ENCODE data around the gene DNAH2. TPM values are rescaled to one million over a fixed set of nuclear protein-coding genes. Genes with fewer than 3 reads are reported as not detected.

Gene DNAH2
- polyA plus RNA-seq, 1 of the 3 experiments (the other 2 are of a cell fraction), result 0.13 TPM

GRCh38 chr17:7767405-7768021 is 50.0 kb downstream of the DNAH2 start (continued):
- TF ChIP-seq ZBTB33 (IDR thresholded peaks at IDR 0.05; ENCODE audit: borderline replicate concordance, low read depth), result no peak
- no peak for TF ChIP-seq SIN3A (IDR thresholded peaks at IDR 0.05; ENCODE audit: borderline replicate concordance, low read depth, low read length)
- TF ChIP-seq FOXJ3 (CRISPR knock-in tag; IDR thresholded peaks at IDR 0.05), result no peak
- TF ChIP-seq EP300 (IDR thresholded peaks at IDR 0.05; ENCODE audit: borderline replicate concordance in 1 of 2, low read depth in 1 of 2, low read length in 1 of 2), result no peak
- no peak for TF ChIP-seq PBX3 (IDR thresholded peaks at IDR 0.05)
- no peak for TF ChIP-seq JUND (IDR thresholded peaks at IDR 0.05)
- no peak for TF ChIP-seq TEAD4 (IDR thresholded peaks at IDR 0.05; ENCODE audit: borderline replicate concordance, insufficient read depth)

- no peaks in the 10 kb centered on the region; the same call in 1 of the 2 replicates for H3K27me3 ChIP-seq (ENCODE audit: insufficient read depth)
- no peaks in the 10 kb centered on the region for H3K79me2 ChIP-seq (ENCODE audit: insufficient read depth)
- 54% methylated on average over 4 of the region's 4 CpGs for WGBS (ENCODE audit: low lambda C conversion rate)
- CTCF ChIA-PET, result interaction anchor here (1.1 to 1.3 kb wide), 2 partner anchors 27 to 53 kb away, joined by 4 to 11 read pairs; no protein-coding TSS in a partner anchor
- no peak overlapping the region for H3K4me3 ChIP-seq (ENCODE audit: low read depth in 2 of 2, low read length in 1 of 2)
- H3K9me2 ChIP-seq, result no peaks in the 10 kb centered on the region
- DNase-seq, result no peak
- H3K9ac ChIP-seq, result no peak overlapping the region
- POLR2A ChIA-PET, result no interaction called here
- H3K9me3 ChIP-seq, result no peaks in the 10 kb centered on the region
- no peaks in the 10 kb centered on the region for H3K36me3 ChIP-seq (replicated peaks in 1 of 2; ENCODE audit: control insufficient read depth in 1 of 2, insufficient read depth in 2 of 2, low read length in 1 of 2)
- H2AFZ ChIP-seq (ENCODE audit: low read depth), result no peak overlapping the region
- no peaks in the 10 kb centered on the region for H3F3A ChIP-seq (replicated peaks; ENCODE audit: insufficient read depth)
- no peak for TF ChIP-seq NFIC (IDR thresholded peaks at IDR 0.05; ENCODE audit: borderline replicate concordance)
- H3K27ac ChIP-seq (ENCODE audit: low read depth in 2 of 2, low read length in 1 of 2), result no peak overlapping the region
- H4K20me1 ChIP-seq (ENCODE audit: insufficient read depth), result no peaks in the 10 kb centered on the region
- H3K4me1 ChIP-seq (ENCODE audit: control insufficient read depth in 1 of 2, insufficient read depth in 2 of 2, low read depth in 1 of 2, low read length in 1 of 2), result no peaks in the 10 kb centered on the region; a peak in 1 of 4 replicates
- H3K4me2 ChIP-seq, result no peak overlapping the region
Measured at GRCh38 chr17:7769854-7770253, 52.3 kb downstream of the DNAH2 start.

- no peak overlapping the region for H3K4me2 ChIP-seq
- 35% methylated on average over 5 of the region's 9 CpGs for WGBS (ENCODE audit: low lambda C conversion rate)
- POLR2A ChIA-PET, result no interaction called here
- H3K9me2 ChIP-seq, result no peaks in the 10 kb centered on the region
- H3K4me3 ChIP-seq (ENCODE audit: low read depth in 2 of 2, low read length in 1 of 2), result no peak overlapping the region
- H3K9ac ChIP-seq, result no peak overlapping the region
- no peak overlapping the region for H3K27ac ChIP-seq (ENCODE audit: low read depth in 2 of 2, low read length in 1 of 2)
- H3K4me1 ChIP-seq (ENCODE audit: control insufficient read depth in 1 of 2, insufficient read depth in 2 of 2, low read depth in 1 of 2, low read length in 1 of 2), result no peaks in the 10 kb centered on the region; a peak in 1 of 4 replicates
- no peaks in the 10 kb centered on the region for H3K79me2 ChIP-seq (ENCODE audit: insufficient read depth)
- CTCF ChIA-PET, result interaction anchor here (1.2 to 1.9 kb wide), 2 partner anchors 51 to 86 kb away, joined by 3 to 4 read pairs; partner anchors contain the start of gene WRAP53
- H3K36me3 ChIP-seq (replicated peaks in 1 of 2; ENCODE audit: control insufficient read depth in 1 of 2, insufficient read depth in 2 of 2, low read length in 1 of 2), result no peaks in the 10 kb centered on the region
- no peaks in the 10 kb centered on the region; the same call in 1 of the 2 replicates for H3K27me3 ChIP-seq (ENCODE audit: insufficient read depth)
- H4K20me1 ChIP-seq (ENCODE audit: insufficient read depth), result no peaks in the 10 kb centered on the region
- H3K9me3 ChIP-seq, result no peaks in the 10 kb centered on the region
- no peak for DNase-seq
- no peaks in the 10 kb centered on the region for H3F3A ChIP-seq (replicated peaks; ENCODE audit: insufficient read depth)
- TF ChIP-seq TCF12 (IDR thresholded peaks at IDR 0.05), result peak; percentile 9; the same call in 1 of the 2 replicates
- TF ChIP-seq REST (IDR thresholded peaks at IDR 0.05; ENCODE audit: low read depth, low read length), result peak; percentile 83
- peak; percentile 34; the same call in 1 of the 2 replicates for TF ChIP-seq FOSL2 (IDR thresholded peaks at IDR 0.05; ENCODE audit: borderline replicate concordance, low read depth)
- no peak for TF ChIP-seq MAX (IDR thresholded peaks at IDR 0.05; ENCODE audit: low read depth)
- no peak overlapping the region for H2AFZ ChIP-seq (ENCODE audit: low read depth)
Measured at GRCh38 chr17:7774055-7774521, 56.5 kb downstream of the DNAH2 start.

All from SK-N-SH (cell line).